K562 (cell line): ENCODE data around the gene MAGI1. TPM values are rescaled to one million over a fixed set of nuclear protein-coding genes. Genes with fewer than 3 reads are reported as not detected.

ENCODE experiments used
- ATAC-seq: fragments of 200-7000 bp; cut with Tn5 transposase; 3 replicates; pipeline ENCODE4 v1.9.1; 2020; ENCODE audit warnings: moderate library complexity
- BruUV-seq: library from RNA; stranded (reverse); fragments of 400-500 nt; replicated peaks from 2 replicates; lab custom pipeline; 2021; lab: Mats Ljungman, UMichigan
- CTCF ChIA-PET: fragments of 300-600 bp; formaldehyde crosslinking; extraction: SDS; loops from one replicate; lab custom pipeline; 2021; ENCODE audit warnings: low intra/inter-chr PET ratio; lab: Yijun Ruan, JAX
- POLR2A ChIA-PET: fragments of 300-600, 350-650 bp; sonication (Branson Sonifier 250); formaldehyde crosslinking; extraction: SDS; loops from one replicate; lab custom pipeline; 2021; ENCODE audit warnings: antibody characterized with exemption, inconsistent platforms; lab: Yijun Ruan, JAX
- DNase-seq, 4 experiments: peaks; one replicate each; pipeline versions ENCODE4 v3.0.0 to v3.0.0-alpha.2; 2011 to 2018; ENCODE audit warnings: low spot score in 3 of 4, mixed read lengths in 3 of 4; ENCODE audit errors: extremely low read depth in 1 of 4
- FAIRE-seq: peaks from 2 replicates; lab custom pipeline; 2011; peaks lifted over from hg19 to GRCh38; lab: Jason Lieb, UNC
- H2AFZ ChIP-seq: 2 replicates; pipeline ENCODE4 v1.6.0; 2011; ENCODE audit warnings: low read depth, low read length, control low read depth, inconsistent platforms
- H3K27ac ChIP-seq: fragments of 200-600 bp; 3 replicates; pipeline ENCODE4 v1.8.0; 2011; ENCODE audit warnings: low read depth, mild to moderate bottlenecking, control low read depth, inconsistent platforms, low read length, moderate library complexity, mixed read lengths; ENCODE audit errors: extremely low read depth
- H3K27me3 ChIP-seq, 2 experiments: fragments of 300-600 bp in 1 of 2; 2 replicates in 1 of 2; 3 replicates in 1 of 2; pipeline versions ENCODE4 v1.6.0 to v1.8.0; 2011; ENCODE audit warnings: inconsistent platforms in 2 of 2, low read length in 2 of 2, mild to moderate bottlenecking in 1 of 2, mixed read lengths in 1 of 2, moderate library complexity in 1 of 2; ENCODE audit not compliant: control insufficient read depth in 2 of 2, insufficient read depth in 2 of 2
- H3K36me3 ChIP-seq: fragments of 300-600 bp; 3 replicates; pipeline ENCODE4 v1.8.0; 2011; ENCODE audit warnings: mild to moderate bottlenecking, low read length, inconsistent platforms; ENCODE audit not compliant: control insufficient read depth, insufficient read depth
- H3K4me1 ChIP-seq, 2 experiments: fragments of 200-600 bp in 1 of 2; replicated peaks in 1 of 2; 2 replicates in 1 of 2; 3 replicates in 1 of 2; pipeline versions ENCODE4 v1.5.1 to v1.8.0; 2011; ENCODE audit warnings: inconsistent platforms in 2 of 2, low read length in 2 of 2, mild to moderate bottlenecking in 1 of 2, mixed read lengths in 1 of 2, moderate library complexity in 1 of 2; ENCODE audit not compliant: control insufficient read depth in 2 of 2, insufficient read depth in 2 of 2
- H3K4me2 ChIP-seq: 2 replicates; pipeline ENCODE4 v1.6.1; 2011; ENCODE audit warnings: low read length, control low read depth, inconsistent platforms, mixed read lengths; ENCODE audit not compliant: insufficient read depth
- H3K4me3 ChIP-seq: fragments of 200-600 bp; sonication (generic), shearing (Covaris generic); 2 replicates; pipeline ENCODE4 v1.5.1; 2016; ENCODE audit warnings: control low read depth, inconsistent platforms
- H3K79me2 ChIP-seq: fragments of 200-600 bp; 3 replicates; pipeline ENCODE4 v1.8.0; 2011; ENCODE audit warnings: low read length, inconsistent platforms; ENCODE audit not compliant: control insufficient read depth, insufficient read depth
- H3K9ac ChIP-seq, 2 experiments: 2 replicates each; pipeline versions ENCODE4 v1.6.0 to v1.6.1; 2011; ENCODE audit warnings: low read depth in 2 of 2, low read length in 2 of 2, control low read depth in 1 of 2, inconsistent platforms in 1 of 2, mild to moderate bottlenecking in 1 of 2, mixed read lengths in 1 of 2; ENCODE audit not compliant: insufficient read depth in 1 of 2
- H3K9me1 ChIP-seq: one replicate; pipeline ENCODE4 v1.6.0; 2011; ENCODE audit warnings: inconsistent platforms, mild to moderate bottlenecking, low read length, moderate library complexity; ENCODE audit not compliant: control insufficient read depth, insufficient read depth
- H3K9me3 ChIP-seq: replicated peaks from 2 replicates; pipeline ENCODE4 v1.5.1; 2011; ENCODE audit warnings: low read depth, low read length, inconsistent platforms; ENCODE audit not compliant: control insufficient read depth, insufficient read depth
- H4K20me1 ChIP-seq: replicated peaks from 2 replicates; pipeline ENCODE4 v1.6.1; 2011; ENCODE audit warnings: low read length, inconsistent platforms, mixed read lengths; ENCODE audit not compliant: control insufficient read depth, insufficient read depth
- BHLHE40 ChIP-seq: IDR thresholded peaks from 2 replicates; pipeline ENCODE4 v1.6.1; 2011; ENCODE audit warnings: low read length, improper control_type of control experiment
- E2F3 ChIP-seq: fragments of 250-450 bp; sonication (Bioruptor Pico); IDR thresholded peaks from 2 replicates; pipeline ENCODE4 v1.4.0; 2020; ENCODE audit warnings: mild to moderate bottlenecking
- EZH2 ChIP-seq: IDR thresholded peaks from 2 replicates; pipeline ENCODE4 v1.6.1; 2012; ENCODE audit warnings: low read depth, mild to moderate bottlenecking, inconsistent platforms, low read length, borderline replicate concordance
- NBN ChIP-seq: fragments of 450-650 bp; IDR thresholded peaks from 2 replicates; pipeline ENCODE4 v1.6.1; 2016; ENCODE audit warnings: low read depth, mild to moderate bottlenecking
- PHF21A ChIP-seq: fragments of 450-650 bp; IDR thresholded peaks from 2 replicates; pipeline ENCODE4 v1.6.1; 2017; ENCODE audit warnings: low read depth, borderline replicate concordance
- RERE ChIP-seq: sonication (generic); formaldehyde crosslinking; IDR thresholded peaks from 2 replicates; pipeline ENCODE4 v1.8.0; 2023; ENCODE audit warnings: missing genetic modification reagents, mild to moderate bottlenecking, borderline replicate concordance
- SRSF1 ChIP-seq: fragments of 200-400 bp; formaldehyde crosslinking; IDR thresholded peaks from 2 replicates; pipeline ENCODE4 v1.6.1; 2017; ENCODE audit warnings: mild to moderate bottlenecking, low read depth, low read length, moderate library complexity
- ZNF12 ChIP-seq: sonication (generic); formaldehyde crosslinking; IDR thresholded peaks from 2 replicates; pipeline ENCODE4 v1.4.0; 2020; ENCODE audit warnings: mild to moderate bottlenecking, missing genetic modification reagents
- ZNF274 ChIP-seq: IDR thresholded peaks from 2 replicates; pipeline ENCODE4 v1.6.1; 2011; ENCODE audit warnings: low read depth, mild to moderate bottlenecking, low read length, moderate library complexity, borderline replicate concordance
- ZNF408 ChIP-seq: fragments of 250-450 bp; sonication (Bioruptor Pico); IDR thresholded peaks from 2 replicates; pipeline ENCODE4 v1.4.0; 2020; ENCODE audit warnings: low read depth, mild to moderate bottlenecking, moderate library complexity
- ZNF644 ChIP-seq: fragments of 200-800 bp; sonication (Bioruptor generic); IDR thresholded peaks from 2 replicates; pipeline ENCODE4 v1.6.1; 2016; ENCODE audit warnings: low read depth, missing genetic modification characterization, missing compliant biosample characterization
- ZSCAN29 ChIP-seq: fragments of 450-650 bp; IDR thresholded peaks from 2 replicates; pipeline ENCODE4 v1.6.1; 2017
- WGBS: fragments of 100-300 bp; shearing (Covaris generic); methylation state at CpG from one replicate; pipeline ENCODE4 v1.1.6; 2016; ENCODE audit warnings: low coverage, mixed read lengths; ENCODE audit not compliant: insufficient coverage; ENCODE audit errors: missing lambda C conversion rate; 5-methylcytosine and 5-hydroxymethylcytosine counted together
- in situ Hi-C: fragments of 300-500 bp; cut with MboI; formaldehyde crosslinking; loops from 4 replicates; pipeline ENCODE4 v1.15.0; 2018; ENCODE audit warnings: inconsistent platforms, mixed read lengths
- intact Hi-C: fragments of 100-400 bp; cut with micrococcal nuclease; formaldehyde crosslinking; loops from 2 replicates; pipeline ENCODE4 v1.14.2; 2022
- polyA plus RNA-seq, 8 experiments: library from polyadenylated mRNA; depleted of rRNA in 4 of 8; stranded (reverse) in 5 of 8; unstranded in 3 of 8; fragments of >200 nt; fragmentation: Nextera tagmentation in 2 of 8; fragmentation: Illumina TruSeq in 1 of 8; extraction: Ambion mirVana in 2 of 8; extraction: Trizol in 1 of 8; gene quantifications; 2 replicates each; pipeline versions ENCODE4 v1.2.1 to v1.2.3, GENCODE V29; 2011 to 2014; ENCODE audit warnings: inconsistent platforms in 1 of 8, missing spikeins in 1 of 8
- total RNA-seq, 7 experiments: library from RNA; depleted of rRNA in 6 of 7; stranded (reverse); fragments of >200 nt in 6 of 7; fragmentation: Illumina TruSeq in 2 of 7; extraction: Trizol in 2 of 7; gene quantifications; 2 replicates each; pipeline versions ENCODE4 v1.2.1 to v1.2.3, GENCODE V29; 2011 to 2021; ENCODE audit warnings: low replicate concordance in 1 of 7
- TF ChIP-seq, protein P1 (sequence below), 2 experiments: fragments of 450-650 bp in 1 of 2; IDR thresholded peaks; 2 replicates each; pipeline ENCODE4 v1.6.1; 2011 to 2017; ENCODE audit warnings: low read depth in 2 of 2, antibody characterized with exemption in 1 of 2, borderline replicate concordance in 1 of 2, low read length in 1 of 2, mild to moderate bottlenecking in 1 of 2, mixed read lengths in 1 of 2; ENCODE audit not compliant: control insufficient read depth in 1 of 2

Gene MAGI1
- total and polyA plus RNA-seq, 9 of the 15 experiments (the other 6 are each of a cell fraction or from before 2014, with no cell fraction given) = 7.8 to 59.4 (median 43.2) TPM

DNA sequence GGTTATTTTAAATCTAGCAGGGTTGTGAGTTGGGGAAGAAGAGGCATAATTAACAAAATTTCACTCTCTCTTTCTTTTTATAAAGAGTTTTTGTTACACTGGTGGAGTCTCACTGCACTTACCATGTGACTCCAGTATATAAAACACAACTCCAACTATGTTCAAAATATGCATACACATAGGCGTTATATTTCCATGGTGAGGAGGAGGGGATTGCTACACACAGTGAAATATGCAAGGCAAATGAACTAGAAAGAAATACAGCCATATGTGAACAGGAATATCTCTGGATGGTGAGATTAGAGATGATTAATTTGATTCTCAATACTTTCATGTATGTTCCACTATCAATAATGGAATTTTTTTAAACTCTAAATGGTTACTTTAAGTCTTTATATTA, 385.0 kb downstream of the MAGI1 start:
- ATAC-seq (no peak), DNase-seq (no peak), FAIRE-seq (no peak)
- in situ Hi-C loops = loop anchor here (25.0 kb wide), 1 partner anchor 1359 kb away; no protein-coding TSS in a partner anchor
- Histone ChIP-seq H2AFZ (no peak overlapping the region), H3K27me3 (no peaks in the 10 kb centered on the region), H3K9me3 (no peaks in the 10 kb centered on the region), H3K4me1 (no peaks in the 10 kb centered on the region), H3K9me1 (no peaks in the 10 kb centered on the region), H3K9ac (no peak overlapping the region), H3K4me2 (no peak overlapping the region), H4K20me1 (no peaks in the 10 kb centered on the region), H3K79me2 (no peaks in the 10 kb centered on the region), H3K4me3 (no peak overlapping the region), H3K36me3 (no peaks in the 10 kb centered on the region), H3K27ac (no peak overlapping the region)
- intact Hi-C loops = no loop called here
- 56% methylated on average over 1 of the region's 1 CpG for WGBS
- ChIA-PET CTCF (no interaction called here), POLR2A (no interaction called here)
- no TSS peak for BruUV-seq
- no peak for TF ChIP-seq ZNF274
- no peak for TF ChIP-seq E2F3 (CRISPR knock-in tag)
- TF ChIP-seq, protein P1, sequence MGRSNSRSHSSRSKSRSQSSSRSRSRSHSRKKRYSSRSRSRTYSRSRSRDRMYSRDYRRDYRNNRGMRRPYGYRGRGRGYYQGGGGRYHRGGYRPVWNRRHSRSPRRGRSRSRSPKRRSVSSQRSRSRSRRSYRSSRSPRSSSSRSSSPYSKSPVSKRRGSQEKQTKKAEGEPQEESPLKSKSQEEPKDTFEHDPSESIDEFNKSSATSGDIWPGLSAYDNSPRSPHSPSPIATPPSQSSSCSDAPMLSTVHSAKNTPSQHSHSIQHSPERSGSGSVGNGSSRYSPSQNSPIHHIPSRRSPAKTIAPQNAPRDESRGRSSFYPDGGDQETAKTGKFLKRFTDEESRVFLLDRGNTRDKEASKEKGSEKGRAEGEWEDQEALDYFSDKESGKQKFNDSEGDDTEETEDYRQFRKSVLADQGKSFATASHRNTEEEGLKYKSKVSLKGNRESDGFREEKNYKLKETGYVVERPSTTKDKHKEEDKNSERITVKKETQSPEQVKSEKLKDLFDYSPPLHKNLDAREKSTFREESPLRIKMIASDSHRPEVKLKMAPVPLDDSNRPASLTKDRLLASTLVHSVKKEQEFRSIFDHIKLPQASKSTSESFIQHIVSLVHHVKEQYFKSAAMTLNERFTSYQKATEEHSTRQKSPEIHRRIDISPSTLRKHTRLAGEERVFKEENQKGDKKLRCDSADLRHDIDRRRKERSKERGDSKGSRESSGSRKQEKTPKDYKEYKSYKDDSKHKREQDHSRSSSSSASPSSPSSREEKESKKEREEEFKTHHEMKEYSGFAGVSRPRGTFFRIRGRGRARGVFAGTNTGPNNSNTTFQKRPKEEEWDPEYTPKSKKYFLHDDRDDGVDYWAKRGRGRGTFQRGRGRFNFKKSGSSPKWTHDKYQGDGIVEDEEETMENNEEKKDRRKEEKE (IDR thresholded peaks at IDR 0.05; ENCODE audit: borderline replicate concordance in 1 of 2, control insufficient read depth in 1 of 2, low read depth in 2 of 2, low read length in 1 of 2) = no peak
- TF ChIP-seq ZNF408 = no peak
- TF ChIP-seq ZNF644 (tag) = no peak
- no peak for TF ChIP-seq NBN
- TF ChIP-seq SRSF1 = no peak
- TF ChIP-seq EZH2 = no peak
- TF ChIP-seq PHF21A = no peak
- TF ChIP-seq BHLHE40 = no peak
- TF ChIP-seq ZSCAN29 = no peak
- TF ChIP-seq RERE (CRISPR knock-in tag) = no peak
- no peak for TF ChIP-seq ZNF12 (CRISPR knock-in tag)
